GM10847 (cell line): Measurements from ENCODE around the gene ENPP4.

Experiments used
- POLR2A ChIP-seq: IDR thresholded peaks from 2 replicates; pipeline ENCODE4 v1.6.1; 2011; ENCODE audit not compliant: insufficient read length; ENCODE audit errors: extremely low read depth

The ENPP4 gene

GRCh38 chr6:46129629-46130511 lies at the start of gene ENPP4:
Gene ENPP4 (plus strand): TSS chr6:46129989. CDS start chr6:46139584, 9,595 bp downstream.
- TF ChIP-seq POLR2A, result peak; percentile 48

GRCh38 chr6:46080111-46080510 lies 49.7 kb upstream of the ENPP4 start:
- no peak for TF ChIP-seq POLR2A

GRCh38 chr6:46090115-46091079 lies 39.4 kb upstream of the ENPP4 start:
- TF ChIP-seq POLR2A, result no peak

GRCh38 chr6:46091080-46091478 lies 38.7 kb upstream of the ENPP4 start:
- TF ChIP-seq POLR2A, result no peak

- no peak for TF ChIP-seq POLR2A
These were observed 34.5 kb upstream of the ENPP4 start for GRCh38 chr6:46095251-46095650.

- TF ChIP-seq POLR2A, result no peak
These were observed 32.4 kb upstream of the ENPP4 start for GRCh38 chr6:46097366-46097765.

- no peak for TF ChIP-seq POLR2A
These were observed 31.1 kb upstream of the ENPP4 start for GRCh38 chr6:46098678-46099077.

GRCh38 chr6:46099952-46100351 lies 29.8 kb upstream of the ENPP4 start:
- TF ChIP-seq POLR2A, result no peak

GRCh38 chr6:46102123-46102522 lies 27.7 kb upstream of the ENPP4 start:
- no peak for TF ChIP-seq POLR2A

- no peak for TF ChIP-seq POLR2A
These were observed 26.2 kb upstream of the ENPP4 start for GRCh38 chr6:46103441-46104115.

- no peak for TF ChIP-seq POLR2A
These were observed 25.6 kb upstream of the ENPP4 start for GRCh38 chr6:46104209-46104608.

GRCh38 chr6:46105568-46105967 lies 24.2 kb upstream of the ENPP4 start:
- no peak for TF ChIP-seq POLR2A

- TF ChIP-seq POLR2A, result no peak
These were observed 16.4 kb upstream of the ENPP4 start for GRCh38 chr6:46113370-46113769.

- TF ChIP-seq POLR2A, result no peak
These were observed 14.2 kb upstream of the ENPP4 start for GRCh38 chr6:46115634-46116033.

- no peak for TF ChIP-seq POLR2A
These were observed 13.5 kb upstream of the ENPP4 start for GRCh38 chr6:46116289-46116688.
